ENCODE results near the gene PPP1R16B.
A peak's percentile ranks its signal among the peaks of the same experiment; 100 is the strongest.

The PPP1R16B gene

DNA sequence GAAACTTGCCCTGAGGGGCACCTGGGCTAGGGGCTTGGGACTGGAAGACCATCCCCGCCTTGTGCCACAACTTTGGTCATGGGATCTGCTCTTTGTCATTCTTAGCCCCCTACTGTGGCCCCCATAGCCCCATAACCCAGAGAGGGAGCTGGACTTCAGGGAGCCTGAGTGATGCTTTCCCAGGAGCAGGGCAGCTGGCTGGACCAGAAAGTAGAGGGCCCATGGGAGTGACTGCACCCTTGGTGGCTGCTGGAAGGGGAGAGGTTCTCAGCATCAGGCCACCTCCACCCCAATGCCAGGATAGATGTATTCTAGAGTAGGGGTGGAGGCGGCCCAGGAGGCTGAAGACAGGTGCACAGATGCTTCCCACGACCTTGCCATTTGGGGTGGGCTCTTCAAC is 114.9 kb downstream of the PPP1R16B start:
- TF ChIP-seq, protein P1, sequence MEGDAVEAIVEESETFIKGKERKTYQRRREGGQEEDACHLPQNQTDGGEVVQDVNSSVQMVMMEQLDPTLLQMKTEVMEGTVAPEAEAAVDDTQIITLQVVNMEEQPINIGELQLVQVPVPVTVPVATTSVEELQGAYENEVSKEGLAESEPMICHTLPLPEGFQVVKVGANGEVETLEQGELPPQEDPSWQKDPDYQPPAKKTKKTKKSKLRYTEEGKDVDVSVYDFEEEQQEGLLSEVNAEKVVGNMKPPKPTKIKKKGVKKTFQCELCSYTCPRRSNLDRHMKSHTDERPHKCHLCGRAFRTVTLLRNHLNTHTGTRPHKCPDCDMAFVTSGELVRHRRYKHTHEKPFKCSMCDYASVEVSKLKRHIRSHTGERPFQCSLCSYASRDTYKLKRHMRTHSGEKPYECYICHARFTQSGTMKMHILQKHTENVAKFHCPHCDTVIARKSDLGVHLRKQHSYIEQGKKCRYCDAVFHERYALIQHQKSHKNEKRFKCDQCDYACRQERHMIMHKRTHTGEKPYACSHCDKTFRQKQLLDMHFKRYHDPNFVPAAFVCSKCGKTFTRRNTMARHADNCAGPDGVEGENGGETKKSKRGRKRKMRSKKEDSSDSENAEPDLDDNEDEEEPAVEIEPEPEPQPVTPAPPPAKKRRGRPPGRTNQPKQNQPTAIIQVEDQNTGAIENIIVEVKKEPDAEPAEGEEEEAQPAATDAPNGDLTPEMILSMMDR (IDR thresholded peaks at IDR 0.05; ENCODE audit: low read length, missing control alignments) = no peak
- H3K4me3 ChIP-seq (replicated peaks; ENCODE audit: low read depth, low read length) = no peak overlapping the region
- DNase-seq (ENCODE audit: low read depth) = no peak

DNA sequence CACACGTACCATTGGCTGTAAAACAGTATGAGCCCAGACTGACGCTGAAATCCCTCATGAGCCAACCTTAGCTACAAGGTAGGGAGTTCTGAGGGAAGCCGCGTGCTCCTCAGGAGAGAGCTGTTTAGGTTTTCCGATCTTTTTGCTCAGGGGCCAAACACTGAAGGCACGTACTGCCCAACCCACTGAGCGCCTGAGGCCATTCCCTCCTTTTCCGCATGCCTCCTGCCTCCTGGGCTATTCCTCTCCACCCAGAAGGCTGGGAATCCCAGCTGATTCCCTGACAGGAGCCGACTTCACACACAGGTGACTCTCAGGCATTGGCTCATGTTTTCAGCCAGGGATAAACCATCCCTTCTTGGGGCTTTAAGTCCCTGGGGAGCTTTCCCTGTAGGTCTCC is 115.4 kb downstream of the PPP1R16B start:
- TF ChIP-seq, protein P1 (IDR thresholded peaks at IDR 0.05; ENCODE audit: low read length, missing control alignments) = no peak
- H3K4me3 ChIP-seq (replicated peaks; ENCODE audit: low read depth, low read length) = no peak overlapping the region
- DNase-seq (ENCODE audit: low read depth) = no peak

GRCh38 chr20:38924718-38925117 is 119.2 kb downstream of the PPP1R16B start:
- TF ChIP-seq, protein P1 (IDR thresholded peaks at IDR 0.05; ENCODE audit: low read length, missing control alignments) = no peak
- H3K4me3 ChIP-seq (replicated peaks; ENCODE audit: low read depth, low read length) = no peak overlapping the region
- DNase-seq (ENCODE audit: low read depth) = no peak

- peak; percentile 98 for DNase-seq (ENCODE audit: low read depth)
- peak within 1 kb of the TSS; percentile 77 for H3K4me3 ChIP-seq (replicated peaks; ENCODE audit: low read depth, low read length)
- TF ChIP-seq, protein P1 (IDR thresholded peaks at IDR 0.05; ENCODE audit: low read length, missing control alignments) = no peak
These were observed 120.8 kb downstream of the PPP1R16B start, which contains the start of gene FAM83D for GRCh38 chr20:38926142-38926933. Gene FAM83D, plus strand, starts transcription at chr20:38926417. Its CDS starts 26 bp downstream, at chr20:38926443.

GRCh38 chr20:38926934-38927616 is 121.6 kb downstream of the PPP1R16B start:
- H3K4me3 ChIP-seq (replicated peaks; ENCODE audit: low read depth, low read length) = peak overlapping the region; percentile 77
- TF ChIP-seq, protein P1 (IDR thresholded peaks at IDR 0.05; ENCODE audit: low read length, missing control alignments) = no peak
- DNase-seq (ENCODE audit: low read depth) = peak; percentile 36

DNA sequence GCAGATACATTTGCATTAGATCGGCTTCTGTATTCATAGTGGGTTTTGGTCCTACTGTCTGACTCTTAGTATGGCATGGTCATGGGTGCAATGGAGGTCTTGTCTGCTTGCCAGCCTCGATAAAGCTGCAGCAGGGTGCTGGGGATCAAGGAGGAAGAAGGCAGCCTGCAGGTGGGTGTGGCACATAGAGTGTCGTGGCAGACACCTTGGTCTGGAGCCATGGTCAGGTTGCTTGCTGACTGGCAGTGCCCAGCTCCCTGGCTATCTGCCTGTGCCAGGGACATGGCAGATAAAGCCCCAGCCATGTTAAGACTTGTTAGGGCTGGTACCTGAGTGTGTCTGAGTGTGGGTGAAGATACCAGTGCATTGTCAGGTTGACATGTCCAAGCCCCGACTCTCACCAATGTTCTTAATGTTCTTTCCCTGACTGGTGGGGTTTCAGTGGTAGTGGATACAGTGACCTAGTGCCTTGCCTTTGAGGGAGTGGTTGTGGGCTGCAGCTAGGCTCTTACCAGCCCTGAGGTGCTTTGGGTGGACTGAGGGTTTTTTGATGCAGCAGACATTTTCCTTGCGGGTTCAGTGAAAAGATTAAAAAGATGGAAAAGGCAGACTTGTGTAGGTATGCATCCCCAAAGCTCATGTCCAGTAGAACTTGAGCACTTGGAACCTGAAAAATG is 122.5 kb downstream of the PPP1R16B start:
- no peak for DNase-seq (ENCODE audit: low read depth)
- TF ChIP-seq, protein P1 (IDR thresholded peaks at IDR 0.05; ENCODE audit: low read length, missing control alignments) = no peak
- H3K4me3 ChIP-seq (replicated peaks; ENCODE audit: low read depth, low read length) = peak overlapping the region; percentile 77

Data from fibroblast of pulmonary artery (primary cell).